Suppressor macrophage (primary cell): Measurements from ENCODE around the gene PAXX.
"Not testable (repeated sequence)": the region's sequence is repeated elsewhere in the genome, so short reads cannot be mapped to it uniquely, and the experiment has no call there.

Experiments used
- DNase-seq, 4 experiments: peaks; one replicate each; pipeline ENCODE4 v3.0.0-alpha.2; 2020 to 2022

Gene PAXX

DNA sequence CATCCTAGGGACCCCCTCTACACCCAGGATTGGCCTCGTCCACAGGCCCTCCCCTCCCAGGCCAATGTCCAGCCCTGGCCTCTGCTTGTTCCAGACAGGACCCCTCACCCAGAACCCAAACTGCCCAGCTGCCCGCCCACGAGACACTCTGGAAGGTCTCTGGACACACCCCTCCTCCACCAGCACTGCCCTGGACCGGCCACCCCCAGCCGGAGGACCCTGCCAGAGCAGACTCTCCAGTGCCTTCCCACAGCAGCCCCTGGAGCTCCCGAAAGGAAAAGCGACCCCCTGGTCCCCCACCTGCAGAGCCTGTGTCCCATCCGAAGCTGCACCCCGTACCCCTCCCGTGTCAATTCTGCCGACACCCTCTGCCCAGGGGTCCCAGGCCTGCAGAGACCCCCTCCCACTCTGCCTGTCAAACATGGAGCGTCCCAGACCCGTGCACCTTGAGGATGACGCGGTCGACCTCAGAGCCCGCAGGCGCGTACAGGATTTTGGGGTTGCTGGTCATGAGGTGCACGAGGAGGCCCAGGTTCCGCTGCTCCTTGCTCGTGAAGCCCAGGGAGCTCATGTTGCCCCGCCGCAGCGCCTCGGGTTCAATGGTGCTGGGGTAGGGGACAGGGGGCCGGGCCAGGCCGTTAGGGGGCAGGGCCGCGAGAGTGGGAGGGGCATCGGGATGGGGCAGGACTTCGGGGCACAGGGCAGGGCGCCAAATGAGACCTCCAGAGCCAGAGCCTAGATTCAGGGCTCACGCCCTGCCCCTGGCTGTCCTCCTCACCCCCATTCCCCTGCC, 27.9 kb downstream of the PAXX start:
- DNase-seq, result no peak

DNA sequence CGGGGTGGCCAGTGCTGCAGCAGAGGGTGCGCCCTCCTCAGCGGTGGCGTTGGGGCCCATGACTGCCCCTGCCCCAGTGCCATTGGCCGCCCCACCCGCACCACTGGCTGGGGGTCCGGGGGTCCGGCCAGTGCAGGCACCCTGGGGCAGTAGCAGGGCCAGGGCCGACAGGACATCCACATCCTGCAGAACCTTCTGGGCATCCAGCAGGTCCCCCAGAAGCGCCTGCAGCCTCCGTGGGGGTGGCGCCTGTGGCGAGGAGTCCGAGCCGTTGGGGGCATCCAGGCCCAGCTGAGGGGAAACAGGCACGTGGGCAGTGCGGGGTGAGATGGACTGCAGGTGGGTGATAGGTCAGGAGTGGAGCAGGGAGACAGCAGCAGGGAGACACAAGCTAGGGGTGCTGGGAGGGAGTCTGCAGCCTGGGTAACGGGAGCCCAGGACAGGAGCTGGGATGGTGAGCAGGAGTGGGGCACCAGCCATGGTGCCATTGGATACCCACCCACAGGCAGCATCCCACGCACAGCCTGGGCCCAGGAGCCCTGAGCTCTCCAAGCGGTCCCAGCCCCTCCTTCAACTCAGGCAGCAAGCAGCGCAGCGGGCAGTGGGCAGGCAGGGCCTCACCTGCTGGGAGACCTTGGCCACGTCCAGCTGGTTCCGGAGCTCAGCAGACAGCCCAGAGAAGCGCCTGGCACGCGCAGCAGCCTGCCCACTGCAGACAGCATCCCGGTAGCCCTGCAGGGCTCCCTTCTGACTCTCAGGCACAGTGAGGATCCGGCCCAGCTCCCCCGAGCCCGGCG, 28.7 kb downstream of the PAXX start:
- no peak for DNase-seq

DNA sequence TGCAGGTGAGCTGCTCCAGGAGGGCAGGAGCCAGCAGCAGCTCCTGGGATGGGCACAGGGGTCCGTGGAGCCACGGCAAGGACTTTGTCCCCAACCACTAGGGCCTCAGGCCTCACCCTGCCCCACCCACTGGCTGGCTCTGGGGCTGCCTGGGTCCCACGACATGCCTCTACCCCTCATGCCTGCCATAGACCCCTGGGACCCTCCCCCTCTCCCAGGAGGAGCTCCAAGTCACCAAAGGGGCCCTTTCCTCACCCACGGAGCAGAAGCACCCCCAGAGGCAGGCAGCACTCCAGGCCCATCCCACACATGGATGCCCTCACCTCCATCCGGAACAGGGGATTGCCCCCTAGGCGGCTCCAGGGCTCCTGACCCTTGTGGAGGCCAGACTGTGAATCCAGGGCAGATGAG, 29.4 kb downstream of the PAXX start:
- DNase-seq, result no peak

DNA sequence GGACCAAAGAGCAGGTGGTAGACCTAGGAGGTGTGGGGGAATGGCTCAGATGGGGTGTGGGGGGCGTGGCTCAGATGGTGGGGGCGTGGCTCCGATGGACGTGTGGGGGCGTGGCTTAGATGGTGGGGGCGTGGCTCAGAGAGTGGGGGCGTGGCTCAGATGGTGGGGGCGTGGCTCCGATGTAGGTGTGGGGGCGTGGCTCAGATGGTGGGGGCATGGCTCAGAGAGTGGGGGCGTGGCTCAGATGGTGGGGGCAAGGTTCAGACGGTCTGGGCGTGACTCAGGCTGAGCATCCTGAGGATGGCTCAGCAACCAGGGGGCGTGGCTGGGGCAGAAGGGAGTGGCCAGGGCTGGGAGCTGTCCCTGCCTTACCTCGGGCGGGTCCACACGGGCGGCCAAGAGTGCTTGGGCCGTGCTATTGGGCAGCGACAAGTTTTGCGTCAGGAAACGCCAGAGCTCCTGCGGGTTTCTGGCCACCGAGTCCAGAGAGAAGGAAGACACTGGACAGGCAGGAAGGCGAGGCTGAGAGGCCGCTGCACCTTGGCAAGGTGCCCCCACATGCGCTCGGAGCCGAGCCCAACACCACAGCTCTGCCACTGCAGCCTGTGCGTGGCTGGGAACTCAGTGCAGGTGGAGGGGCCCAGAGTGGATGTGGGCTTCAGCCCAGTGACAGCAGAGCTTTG, 29.9 kb downstream of the PAXX start:
- peak; percentile 64 to 79 (median 72) for DNase-seq

DNA sequence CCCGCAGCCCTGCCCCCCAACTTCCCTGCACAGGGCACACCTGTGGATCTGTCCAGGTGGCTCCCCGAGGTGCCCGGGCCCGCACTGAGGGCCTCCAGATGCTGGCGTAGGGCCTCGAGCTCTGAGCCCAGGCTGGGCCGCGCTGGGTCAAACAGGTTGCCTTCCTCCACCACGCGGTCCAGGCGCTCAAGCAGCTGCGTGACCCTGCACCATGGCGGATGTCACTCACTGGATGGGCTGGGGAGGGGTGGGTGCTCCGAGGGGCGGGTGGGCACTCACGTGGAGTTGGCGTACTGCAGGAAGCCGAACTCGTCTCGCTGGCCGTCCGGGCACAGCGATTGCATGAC, 30.4 kb downstream of the PAXX start:
- DNase-seq, result no peak

DNA sequence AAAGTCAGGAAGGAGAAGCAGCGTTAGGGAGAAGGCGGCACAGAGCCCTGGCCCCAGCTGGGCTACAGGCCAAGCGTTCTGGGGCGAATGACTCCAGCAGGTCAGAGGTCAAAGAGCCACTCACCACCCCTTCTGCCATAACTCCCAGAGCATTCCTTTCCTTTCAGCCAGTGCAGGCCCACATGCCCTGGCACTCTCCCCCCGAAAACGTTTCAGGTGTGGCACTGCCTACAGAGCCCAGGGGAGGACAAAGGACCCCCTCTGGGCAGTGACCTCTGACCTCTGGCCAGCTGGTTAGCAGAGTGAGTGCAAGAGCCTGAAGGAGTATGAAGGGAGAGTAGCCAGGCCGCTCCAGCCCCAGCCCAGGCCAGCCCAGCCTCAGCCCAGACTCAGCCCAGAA, 30.9 kb downstream of the PAXX start:
- DNase-seq, result no peak

DNA sequence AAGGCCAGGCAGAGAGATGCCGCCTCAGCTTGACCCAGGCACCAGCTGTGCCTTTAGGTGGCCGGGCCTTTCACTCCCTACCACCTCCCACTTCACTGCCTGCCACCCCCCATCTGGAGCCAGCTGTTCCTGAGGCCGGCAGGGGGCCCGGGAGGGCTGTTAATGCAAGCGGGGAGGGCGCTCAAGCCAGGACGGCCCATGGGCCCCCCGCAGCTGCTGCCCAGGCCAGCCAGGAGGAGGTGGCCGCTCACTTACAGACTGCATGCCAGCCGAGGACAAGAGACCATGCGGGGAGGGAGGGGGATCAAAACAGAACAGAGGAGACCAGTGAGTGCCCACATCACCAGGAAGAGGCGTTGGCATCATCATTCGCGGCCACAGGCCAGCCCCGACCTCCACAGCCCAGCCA, 31.4 kb downstream of the PAXX start:
- no peak for DNase-seq

DNA sequence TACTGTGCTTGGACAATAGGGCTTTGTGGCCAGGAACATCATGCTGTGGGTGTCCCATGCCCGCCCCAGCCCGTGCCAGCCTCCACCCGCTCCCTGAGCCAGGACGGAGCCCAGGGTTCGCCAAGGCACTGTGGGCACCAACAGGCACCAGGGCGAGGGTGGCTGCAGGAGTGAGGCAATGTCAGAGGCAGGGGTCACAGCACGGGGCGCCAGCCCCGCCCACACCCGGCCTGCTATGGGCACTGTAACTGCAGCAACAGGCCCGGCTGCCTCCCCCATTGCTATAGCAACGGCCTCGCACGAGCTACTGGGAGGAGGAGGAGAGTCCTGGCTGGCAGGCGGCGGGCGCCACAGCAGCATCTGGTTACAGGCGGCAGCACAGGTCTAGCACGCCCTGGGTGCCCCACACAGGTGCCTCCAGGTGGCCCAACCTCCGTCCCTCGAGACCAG, 33.3 kb downstream of the PAXX start:
- no peak for DNase-seq

DNA sequence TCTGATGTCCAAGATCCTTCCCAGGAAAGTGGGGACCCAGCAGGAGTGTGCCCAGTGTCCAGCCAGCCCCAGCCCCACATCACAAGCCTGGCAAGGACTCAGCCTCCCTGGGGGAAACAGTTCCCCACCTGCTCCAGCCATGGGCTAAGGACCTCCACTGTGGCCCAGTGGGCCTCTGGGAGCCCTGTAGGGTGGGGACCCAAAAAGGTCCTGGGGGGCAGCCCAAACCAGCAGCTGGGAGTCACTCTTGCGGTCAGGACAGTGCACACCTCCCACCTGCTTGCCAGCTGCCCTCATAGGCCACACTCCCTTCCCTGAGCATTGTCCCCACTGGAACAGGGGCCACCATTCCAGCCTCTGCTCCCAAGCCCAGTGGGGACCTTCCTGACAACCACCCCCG, 34.2 kb downstream of the PAXX start:
- DNase-seq, result no peak

DNA sequence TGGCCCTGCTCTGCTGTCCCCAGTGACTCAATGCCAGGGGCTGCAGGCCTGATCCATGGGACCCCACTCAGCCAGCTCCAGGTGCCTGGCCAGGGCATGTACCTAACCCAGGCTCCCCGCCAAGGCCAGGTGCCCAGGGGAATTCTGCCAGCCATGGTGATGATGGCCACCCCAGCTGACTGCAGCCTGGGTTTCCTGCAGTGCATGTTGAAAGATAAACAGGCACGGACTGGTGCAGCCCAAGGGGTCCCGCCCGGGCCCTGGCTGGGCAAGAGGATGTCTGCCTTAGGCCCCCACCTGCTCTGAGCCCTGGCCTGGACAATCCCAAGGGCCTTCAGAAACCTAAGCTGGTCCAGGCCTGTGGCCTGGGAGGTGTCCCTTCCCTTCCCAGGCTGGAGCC, 34.6 kb downstream of the PAXX start:
- no peak for DNase-seq

DNA sequence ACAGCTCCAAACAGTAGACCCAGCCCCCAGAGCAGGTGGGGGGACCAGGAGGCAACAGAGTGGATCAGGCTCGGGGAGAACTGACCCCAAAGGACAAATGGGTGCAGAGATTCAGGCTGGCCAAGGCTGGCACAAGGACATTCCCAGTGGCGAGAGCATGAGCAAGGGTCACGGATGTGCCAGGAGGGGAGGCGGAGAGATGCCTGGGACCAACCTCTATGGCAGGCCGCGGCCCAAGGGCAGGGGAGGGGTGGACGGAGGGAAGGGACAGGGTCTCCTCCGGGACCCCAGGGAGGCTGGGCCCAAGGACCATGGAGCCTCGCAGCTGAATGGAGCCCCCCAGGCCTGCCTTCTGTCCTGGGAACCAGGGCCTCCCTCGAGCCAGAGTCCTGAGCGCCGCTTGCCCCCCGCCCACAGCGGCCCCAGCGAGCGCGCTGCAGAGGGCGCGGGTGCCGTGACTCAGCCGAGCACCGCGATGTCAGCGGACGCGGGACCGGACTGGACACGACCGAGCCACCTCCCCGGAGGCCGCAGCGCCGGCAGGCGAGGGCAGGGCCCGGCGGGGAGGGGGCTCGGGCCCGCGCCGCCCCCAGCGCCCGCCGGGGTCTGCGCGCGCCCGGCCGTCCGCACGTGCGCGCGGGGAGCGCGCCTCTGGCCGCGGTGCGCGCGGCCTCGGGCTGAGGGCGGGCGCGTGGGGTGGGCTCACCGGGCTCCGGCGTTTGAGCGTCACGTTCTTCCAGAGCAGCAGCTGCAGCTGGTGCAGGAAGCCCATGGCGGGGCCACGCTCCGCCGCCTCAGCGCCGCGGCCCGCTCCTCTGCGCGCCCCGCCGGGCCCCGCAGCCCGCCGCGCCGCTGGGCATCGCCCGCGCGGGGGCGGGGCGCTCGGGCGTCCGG, 35.4 kb downstream of the PAXX start, which contains the start of gene ABCA2:
Gene ABCA2 (minus strand): TSS at position 869 of the 894 bp plus-strand sequence. CDS start 97 bp downstream, at position 772.
- peak in 3 of 4 experiments; percentile 36 to 62 (median 43) for DNase-seq

DNA sequence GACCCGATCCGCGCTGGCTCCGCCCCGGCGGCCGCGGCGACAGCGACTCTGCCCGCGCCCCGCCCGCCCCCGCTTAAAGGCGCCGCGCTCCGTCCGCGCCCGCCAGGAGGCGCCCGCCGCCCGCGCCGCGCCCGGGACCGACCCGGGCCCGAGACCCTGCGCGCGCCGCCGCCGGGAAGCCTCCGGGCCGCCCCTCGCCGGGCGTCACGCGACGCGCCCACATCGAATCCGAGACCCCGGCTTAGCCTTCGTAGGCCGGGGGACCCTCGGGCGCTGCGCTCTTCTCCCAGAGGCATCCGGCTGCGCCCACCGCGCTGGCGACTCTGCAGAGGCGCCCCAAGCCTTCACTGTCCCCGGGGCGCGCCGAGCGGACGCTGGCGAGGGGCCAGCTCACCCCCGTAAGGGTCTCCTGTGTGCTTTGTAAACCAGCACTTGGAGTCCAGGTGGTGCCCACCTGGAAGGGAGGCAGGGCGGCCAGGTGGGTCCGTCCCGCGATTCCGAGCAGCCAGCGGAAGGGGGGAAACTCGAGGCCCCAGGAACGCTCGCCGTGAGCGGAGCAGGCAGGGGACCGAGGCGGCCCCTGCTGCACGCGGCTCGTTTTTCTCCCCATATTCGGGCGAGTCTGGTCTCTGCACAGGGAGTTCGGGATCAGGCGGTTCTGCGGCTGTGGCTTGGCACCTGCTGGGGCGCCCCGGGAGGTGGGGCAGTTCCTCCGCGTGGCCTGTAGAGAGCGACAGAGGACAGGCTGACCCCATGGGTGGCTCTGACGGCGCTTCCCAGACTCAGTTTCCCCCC, 36.2 kb downstream of the PAXX start:
- peak; percentile 70 to 93 (median 84) for DNase-seq

DNA sequence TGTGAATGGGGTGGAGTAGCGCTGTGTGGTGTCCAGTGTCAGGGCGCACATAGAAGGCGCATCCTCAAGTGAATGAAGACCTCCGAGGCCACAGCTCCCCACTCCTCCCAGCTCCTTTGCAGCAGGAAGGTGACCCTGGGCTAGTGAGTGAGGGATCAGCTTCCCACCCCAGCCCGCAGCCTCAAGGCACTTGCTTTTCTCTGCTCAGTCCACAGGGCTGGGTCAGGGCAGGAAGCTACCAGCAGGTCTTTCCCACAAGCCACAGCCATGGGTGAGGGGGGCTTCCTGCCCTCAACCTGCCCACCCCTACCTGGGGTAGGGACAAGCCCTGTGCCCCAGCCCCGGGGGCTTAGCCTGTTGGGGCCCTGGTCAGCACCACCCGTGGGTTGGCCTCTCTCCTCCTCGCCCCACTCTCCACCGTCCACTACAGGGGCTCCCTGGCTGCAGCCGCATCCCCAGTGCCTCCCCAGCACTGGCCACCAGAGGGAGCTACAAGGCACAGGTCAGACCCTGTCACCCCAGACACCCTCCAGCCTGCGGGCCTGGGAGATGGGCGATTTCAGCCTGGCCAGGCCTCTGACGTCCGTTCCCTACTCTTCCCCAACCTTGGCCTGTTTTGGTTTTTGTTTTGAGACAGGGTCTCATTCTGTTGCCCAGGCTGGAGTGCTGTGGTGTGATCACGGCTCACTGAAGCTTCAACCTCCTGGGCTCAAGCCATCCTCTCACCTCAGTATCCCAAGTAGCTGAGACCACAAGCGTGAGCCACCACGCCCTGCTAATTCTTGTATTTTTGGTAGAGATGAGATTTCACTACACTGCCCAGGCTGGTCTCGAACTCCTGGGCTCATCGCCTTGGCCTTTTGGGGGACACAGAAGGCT, 37.1 kb downstream of the PAXX start:
- peak; percentile 85 to 94 (median 89) for DNase-seq

DNA sequence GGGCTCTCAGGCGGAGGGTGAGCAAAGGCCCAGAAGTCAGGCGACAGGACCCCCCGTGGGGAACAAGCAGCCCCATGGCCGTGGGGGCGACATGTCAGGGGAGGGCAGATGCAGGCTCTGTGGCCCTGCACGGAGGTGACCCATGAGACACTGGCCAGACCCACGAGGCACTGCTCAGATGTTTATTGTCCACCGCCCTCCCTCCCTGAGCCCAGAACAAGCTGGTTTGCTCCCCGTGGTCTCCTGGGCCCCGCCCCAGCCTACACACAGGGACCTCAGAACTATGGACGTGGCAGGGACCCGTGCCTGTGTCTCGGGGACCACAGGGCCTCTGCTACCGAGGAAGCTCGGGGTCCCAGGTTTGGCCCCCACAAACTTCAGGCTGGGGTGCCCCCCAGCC, 37.8 kb downstream of the PAXX start:
- peak; percentile 30 to 52 (median 40) for DNase-seq

DNA sequence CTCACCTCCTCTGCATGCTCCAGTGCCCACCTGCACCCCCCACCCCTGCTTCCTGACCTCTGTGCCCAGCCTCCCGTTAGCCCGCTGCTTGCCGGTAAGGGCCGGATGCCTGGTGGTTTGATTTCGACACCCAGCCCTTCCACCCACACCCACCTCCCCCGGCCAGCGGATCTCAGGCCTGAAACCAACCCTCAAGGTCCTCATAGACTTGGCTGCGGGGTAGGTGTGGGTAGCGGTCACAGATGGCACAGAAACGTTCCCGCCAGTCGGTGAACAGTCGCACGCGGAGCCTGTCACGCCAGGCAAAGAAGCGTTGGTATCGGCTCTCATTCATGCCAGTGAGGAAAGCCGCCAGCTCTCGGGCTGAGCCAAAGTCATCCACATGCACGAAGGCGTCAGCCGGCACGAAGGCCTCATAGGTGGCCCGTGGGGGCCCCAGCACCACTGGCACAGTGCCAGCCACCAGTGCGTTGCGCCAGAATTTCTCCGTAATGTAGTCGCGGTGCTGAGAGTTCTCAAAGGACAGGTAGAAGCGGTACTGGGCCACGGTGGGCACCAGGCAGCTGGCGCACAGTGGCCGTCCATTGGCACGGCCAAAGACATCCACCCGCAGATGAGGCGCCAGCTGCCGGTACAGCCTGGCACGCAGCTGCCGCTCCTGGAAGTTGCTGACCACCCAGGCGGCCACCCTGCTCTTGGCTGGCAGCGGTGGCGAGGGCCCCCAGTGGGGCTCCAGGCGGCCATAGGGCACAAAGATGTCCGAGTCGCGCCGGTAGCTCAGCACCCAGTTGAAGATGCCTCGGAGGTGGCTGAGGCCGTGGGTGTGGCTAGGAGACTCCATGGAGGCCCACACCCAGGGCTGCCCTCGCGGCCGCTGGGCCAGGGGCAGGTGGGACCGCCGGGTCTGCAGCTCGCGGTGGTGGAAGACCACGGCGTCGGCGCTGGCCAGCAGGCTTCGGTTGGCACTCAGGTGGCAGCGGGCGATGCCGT, 38.6 kb downstream of the PAXX start:
- peak; percentile 57 to 85 (median 73) for DNase-seq

DNA sequence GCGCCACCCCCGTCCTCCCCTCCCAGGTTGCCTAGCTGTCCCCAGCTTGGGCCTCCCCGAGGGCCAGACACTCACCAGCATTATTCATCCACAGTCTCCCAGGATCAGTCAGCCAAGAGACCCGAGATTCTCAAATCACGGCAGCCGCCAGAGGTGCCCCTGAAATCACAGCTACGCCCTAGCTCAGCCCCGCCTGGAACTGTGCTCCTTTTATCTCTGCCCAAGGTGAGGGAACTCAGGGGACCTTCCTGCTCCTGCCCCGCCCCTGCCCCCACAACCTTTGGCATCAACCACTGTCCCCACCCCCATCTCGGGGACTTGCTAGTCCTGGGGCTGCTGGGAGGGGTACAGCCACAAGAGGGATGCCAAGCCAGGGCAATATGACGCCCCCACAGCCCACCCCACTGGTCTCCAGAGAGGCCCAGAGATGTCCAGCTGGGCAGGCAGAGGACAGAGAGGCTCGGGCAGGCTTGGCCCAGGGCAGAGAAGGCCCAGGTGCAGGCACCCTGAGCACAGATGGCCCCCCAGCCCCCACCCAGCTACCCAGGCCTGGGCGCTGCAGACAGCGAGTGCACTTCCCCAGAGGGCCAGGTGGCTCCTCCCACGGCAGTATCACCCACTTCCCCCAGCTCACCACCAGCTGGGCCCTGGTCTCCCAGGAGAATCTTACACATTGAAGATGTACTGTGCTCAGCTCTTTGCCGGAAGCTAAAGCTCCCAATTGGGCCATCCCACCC, 39.9 kb downstream of the PAXX start, which contains the start of gene FUT7:
Gene FUT7 (minus strand): TSS at position 185 of the 737 bp plus-strand sequence. CDS start 97 bp downstream, at position 88.
- DNase-seq, result peak; percentile 46 to 83 (median 70)

DNA sequence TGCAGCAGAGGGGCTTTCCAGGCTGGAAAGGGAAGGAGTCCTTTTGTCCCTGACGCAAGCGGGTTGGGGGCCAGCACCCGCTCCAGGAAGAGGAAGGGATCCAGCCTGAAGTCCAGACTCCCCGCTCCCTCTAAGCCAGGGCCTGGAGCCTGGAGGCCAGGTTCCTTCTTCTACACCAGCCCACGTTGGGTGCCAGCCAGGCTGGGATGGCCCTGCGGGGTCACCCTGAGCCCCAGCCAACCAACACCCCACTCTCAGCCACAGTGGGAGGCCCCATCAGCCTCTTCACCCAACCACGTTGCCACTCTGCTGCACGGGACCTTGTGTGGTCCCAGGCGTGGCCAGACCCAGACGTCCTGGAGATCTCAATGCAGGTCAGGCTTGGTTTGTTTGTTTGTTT, 40.6 kb downstream of the PAXX start:
- DNase-seq, result peak; percentile 95 to 97 (median 96)

DNA sequence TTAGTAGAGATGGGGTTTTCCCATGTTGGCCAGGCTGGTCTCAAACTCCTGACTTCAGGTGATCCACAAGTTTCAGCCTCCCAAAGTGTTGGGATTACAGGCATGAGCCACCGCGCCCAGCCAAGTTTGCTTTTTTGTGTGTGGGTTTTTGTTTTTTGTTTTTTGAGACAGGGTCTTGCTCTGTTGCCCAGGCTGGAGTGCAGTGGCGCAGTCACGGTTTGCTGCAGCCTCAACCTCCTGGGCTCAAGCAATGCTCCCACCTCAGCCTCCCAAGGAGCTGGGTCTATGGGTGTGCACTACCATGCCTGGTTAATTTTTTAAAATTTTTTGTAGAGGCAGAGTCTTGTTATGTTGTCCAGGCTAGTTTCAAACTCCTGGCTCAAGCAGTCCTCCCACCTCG, 41.3 kb downstream of the PAXX start:
- DNase-seq, result not testable (repeated sequence)
